NCI-H446 treated with DMSO at 0.1 percent for 48 hours (cell line): ENCODE data around the gene JAG2.

Experiments
- DNase-seq: peaks from one replicate; lab custom pipeline; 2025; lab: John Stamatoyannopoulos, UW

The JAG2 gene

GRCh38 chr14:105168496-105168978 lies at the start of gene JAG2:
Gene JAG2 (minus strand): TSS chr14:105168776. CDS start chr14:105168420, 356 bp downstream.
- peak; percentile 15 for DNase-seq

GRCh38 chr14:105217774-105218173 lies 49.2 kb upstream of the JAG2 start:
- DNase-seq = no peak

- no peak for DNase-seq
Measured at GRCh38 chr14:105216490-105217247, 48.1 kb upstream of the JAG2 start.

DNA sequence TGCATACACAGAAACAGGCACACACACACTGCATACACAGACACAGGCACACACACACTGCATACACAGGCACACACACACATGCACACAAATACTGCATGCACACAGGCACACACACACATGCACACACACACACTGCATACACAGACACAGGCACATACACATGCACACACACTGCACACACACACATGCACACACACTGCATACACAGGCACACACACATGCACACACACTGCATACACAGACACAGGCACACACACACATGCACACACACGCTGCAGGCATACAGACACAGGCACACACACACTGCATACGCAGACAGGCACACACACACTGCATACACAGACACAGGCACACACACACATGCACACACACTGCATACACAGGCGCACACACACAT lies 47.0 kb upstream of the JAG2 start:
- no peak for DNase-seq

- DNase-seq = no peak
Measured at GRCh38 chr14:105214324-105214915, 45.8 kb upstream of the JAG2 start.

- DNase-seq = no peak
Measured at GRCh38 chr14:105213361-105213760, 44.8 kb upstream of the JAG2 start.

DNA sequence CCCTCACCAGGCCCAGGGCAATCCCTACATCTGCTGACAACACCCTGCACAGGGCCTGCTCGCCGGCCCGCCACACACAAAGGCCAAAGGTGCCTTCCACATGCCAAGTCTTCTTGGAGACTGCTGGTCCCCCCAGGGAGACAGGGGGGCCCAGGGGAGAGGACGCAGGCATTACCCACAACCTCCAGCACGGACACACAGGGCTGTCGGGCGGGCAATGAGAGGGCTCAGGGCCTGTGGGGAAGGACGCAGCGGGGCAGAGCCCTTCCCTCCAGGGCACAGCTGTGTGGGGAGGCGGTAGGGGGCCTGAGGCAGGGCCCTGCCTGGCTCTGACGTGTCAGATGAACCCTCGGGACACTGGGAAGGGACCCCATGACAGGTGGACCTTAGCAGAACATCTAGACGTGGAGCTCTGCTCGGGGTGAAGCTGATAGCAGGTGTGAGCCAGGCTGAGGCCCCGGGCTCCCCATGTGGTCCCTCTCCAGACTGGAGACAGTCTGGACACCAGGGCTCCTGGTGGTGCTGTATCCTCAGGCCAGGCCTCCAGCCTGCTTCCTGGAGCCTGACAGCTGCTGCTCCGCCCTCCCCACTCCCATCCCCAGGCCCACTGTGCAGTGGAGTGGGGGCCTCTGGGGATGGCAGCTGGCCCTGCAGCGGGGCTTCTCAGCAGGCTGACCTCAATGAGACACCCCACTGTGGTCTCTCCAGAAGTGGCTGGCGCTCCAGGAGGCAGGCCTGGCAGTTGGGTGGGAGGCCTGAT lies 44.1 kb upstream of the JAG2 start:
- no peak for DNase-seq

DNA sequence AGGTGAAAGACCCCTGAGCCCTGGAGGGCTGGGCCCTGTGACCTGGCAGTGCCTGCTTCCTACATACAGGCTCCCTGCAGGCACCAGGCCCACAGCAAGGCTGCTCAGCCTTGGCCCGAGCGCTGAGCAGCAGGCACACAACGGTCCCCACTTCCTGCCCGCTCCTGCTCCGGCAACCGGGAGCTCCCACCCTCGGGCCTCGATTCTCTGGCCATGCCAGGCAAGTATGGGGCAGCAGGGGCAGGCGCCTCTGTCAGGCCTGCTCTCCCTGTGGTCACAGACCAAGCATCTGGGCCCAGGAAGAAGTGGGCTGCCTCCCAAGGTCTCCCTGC lies 43.1 kb upstream of the JAG2 start:
- no peak for DNase-seq

DNA sequence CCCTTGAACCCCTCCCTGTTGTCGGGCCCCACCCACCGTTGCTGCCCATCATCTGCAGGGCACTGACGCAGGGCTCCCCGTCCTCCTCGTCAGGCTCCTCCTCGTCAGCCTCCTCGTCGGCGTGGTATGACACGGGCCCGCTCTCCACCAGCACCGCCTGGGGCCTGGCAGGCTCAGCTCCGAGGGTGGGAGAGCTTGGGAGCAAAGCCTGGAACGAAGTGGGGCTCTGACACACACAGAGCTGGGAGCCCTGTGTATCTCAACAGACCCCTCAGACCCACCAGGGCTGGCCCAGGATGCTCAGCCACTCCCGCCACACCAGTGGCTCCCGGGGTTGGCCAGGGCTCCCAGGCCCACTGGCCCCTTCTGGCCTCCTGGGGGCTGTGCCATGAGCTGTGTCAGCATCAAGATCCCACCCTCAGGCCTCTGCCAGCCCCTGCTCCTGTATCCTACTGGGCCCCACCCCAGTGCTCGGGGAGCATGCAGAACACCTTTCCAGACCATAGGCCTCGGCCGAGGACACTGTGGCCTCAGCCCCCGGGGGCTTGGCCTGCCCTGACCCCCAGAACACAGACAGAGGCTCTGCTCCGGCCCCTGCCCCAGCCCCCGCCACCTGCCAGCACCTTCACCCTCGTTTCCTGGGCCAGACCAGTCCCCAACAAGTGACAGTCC lies 42.6 kb upstream of the JAG2 start:
- DNase-seq = no peak

DNA sequence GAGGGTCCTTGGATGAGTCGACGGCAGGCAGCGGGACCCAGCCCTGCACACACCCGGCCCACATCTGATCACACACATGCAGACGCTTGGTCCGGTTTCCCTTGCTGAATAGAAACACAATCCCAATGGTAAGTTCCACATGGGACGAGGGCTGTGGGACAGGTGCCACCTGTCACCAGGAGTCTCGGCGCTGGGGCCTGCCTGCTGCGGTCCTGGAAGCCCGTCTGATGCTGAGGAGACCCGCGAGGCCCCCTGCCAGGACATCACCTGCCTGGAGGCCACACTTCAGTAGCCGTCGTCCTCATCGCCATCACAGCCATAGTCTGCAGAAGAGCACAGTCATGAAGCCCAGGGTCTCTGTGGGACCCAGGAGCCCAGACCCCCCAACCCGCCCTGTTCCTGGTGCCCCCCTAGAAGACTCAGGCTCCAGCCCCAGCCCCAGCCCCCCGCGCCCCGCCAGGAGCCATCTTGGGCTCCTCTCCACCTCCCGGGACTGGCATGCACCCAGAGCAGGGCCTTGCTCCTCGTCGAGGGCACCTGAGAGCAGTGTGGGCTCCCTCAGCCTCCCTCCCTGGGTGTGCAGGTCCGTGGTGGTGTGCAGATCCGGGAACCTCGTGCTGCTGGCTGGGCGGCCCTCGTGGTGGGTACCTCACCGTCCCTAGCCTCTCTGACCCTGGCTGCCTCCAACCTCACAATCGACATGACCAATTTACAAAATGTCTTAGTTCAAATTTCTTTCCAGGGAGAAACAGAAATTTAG lies 41.9 kb upstream of the JAG2 start:
- no peak for DNase-seq

DNA sequence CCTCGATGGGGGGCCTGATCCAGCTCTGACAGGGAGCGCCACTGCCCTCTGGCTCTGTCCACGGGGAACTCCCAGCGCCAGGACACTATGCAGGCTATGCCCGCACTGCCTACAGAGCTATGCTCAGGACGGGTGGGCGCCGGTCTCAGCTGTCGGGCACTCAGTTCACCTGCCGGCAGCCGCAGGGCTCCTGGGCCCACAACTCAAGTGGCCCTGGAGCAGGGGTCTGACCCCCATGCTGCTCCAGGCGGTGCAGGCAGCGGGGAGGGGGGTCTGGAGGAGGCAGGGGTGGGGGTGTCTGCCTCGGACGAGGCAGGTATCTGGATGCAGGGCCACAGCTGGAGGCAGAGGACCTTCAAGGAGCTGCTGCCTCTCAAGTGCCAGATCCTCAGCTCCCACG lies 41.1 kb upstream of the JAG2 start:
- DNase-seq = no peak

DNA sequence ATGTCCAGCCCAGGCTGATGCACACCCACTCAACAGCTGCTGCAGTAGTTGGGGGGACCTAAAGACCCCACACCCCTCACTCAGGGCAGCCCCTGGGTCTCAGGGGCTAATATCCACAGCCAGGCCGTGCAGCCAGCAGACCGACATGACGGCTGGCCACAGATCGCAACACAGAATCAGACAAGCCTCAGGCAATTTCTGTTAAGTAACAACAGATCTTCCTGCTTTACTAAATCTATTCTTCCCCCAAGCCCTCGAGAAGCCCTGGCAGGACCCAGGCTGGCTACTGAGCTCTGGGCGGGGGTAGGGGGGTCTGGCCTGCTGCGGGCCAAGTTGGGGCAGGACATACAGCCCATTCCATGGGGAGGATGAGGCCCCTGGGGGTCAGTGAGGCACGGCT lies 40.5 kb upstream of the JAG2 start:
- DNase-seq = no peak

DNA sequence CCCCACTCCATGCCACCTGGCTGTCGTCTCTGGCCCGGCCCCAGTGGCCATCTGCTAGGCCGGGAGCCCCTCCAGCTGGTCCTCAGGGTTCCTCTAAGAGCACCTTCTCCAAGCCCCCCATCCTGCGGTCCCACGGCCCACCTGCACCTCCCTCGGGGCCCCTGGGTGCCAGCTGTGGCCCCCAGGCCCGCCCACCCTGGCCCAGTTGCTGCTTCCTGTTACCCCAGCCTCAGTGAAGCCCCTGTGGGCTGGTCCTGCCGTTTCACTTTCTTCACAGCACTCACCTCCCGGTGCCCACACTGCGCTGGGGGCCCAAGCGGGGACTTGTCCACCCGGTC lies 40.1 kb upstream of the JAG2 start:
- DNase-seq = no peak

DNA sequence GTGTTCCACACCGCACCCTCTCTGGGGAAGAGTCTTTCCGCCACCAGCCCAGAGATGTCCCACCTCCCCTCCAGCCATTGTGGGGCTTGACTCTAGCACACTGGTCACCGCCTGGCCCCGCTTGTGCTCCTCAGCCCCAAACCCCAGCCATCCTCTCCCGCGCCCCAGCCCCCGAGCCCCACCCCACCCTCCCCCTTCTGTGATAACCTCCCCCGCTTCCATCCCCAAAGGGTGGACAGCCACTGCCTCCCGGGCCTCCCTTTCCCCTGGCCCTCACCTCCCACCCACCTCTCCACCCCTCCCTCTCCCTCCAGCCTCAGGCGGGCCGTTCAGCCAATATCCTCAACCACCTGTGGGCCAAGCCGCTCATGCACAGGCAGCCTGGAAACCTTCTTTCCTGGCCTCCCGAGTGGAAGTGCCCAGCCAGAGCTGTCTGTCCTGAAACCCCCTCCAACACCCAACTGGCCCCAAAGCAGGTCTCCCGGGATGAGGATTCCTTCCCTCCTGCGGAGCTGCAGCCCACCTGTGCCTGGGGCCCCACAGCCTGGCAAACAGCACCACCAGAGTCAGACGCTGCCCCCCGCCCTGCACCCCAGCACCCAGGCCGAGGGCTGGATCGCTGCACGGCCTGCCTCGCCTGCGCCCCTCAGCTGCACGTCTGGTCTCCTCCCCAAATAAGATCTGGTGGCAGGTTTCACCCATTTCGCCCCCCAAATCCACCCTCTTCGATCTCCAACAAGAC lies 39.6 kb upstream of the JAG2 start:
- DNase-seq = no peak

GRCh38 chr14:105207460-105207901 lies 38.9 kb upstream of the JAG2 start:
- DNase-seq = no peak

GRCh38 chr14:105206873-105207272 lies 38.3 kb upstream of the JAG2 start:
- DNase-seq = no peak

- DNase-seq = no peak
Measured at GRCh38 chr14:105205673-105206208, 37.2 kb upstream of the JAG2 start.

DNA sequence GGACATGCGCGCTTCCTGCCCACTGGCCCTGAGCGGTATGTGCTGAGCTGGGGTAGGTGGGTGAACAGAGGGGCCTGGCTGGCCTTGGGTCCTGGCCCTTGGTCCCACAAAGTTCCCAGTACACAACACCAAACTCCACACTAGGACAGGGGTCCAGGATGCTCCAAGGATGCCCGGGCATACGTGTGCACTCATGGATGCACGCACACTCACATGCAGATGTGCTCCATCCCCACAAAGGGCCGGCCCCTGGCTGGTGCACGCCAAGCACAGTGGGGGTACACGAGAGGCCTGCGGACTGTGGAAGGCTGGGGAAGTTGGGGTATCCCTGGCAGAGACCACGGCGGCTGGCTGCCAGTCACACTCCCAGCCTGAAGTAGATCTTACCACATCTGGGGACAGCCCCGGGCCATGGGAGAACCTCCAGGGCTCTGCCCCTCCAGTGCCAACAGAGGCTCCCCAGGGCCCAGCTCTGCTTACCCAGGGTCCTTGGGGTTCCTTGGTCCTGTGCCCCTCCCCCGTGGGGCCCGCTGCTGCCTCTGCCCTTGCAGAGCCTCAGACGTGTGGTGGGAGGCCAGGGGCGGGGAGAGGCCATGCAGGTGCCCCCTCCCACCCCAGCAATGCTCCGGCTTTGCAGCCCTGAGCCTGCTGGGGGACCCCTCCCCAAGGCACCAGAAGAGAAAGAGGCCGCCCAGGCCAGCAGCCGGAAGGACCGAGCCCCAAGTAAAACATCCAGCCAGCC lies 36.5 kb upstream of the JAG2 start:
- DNase-seq = no peak

DNA sequence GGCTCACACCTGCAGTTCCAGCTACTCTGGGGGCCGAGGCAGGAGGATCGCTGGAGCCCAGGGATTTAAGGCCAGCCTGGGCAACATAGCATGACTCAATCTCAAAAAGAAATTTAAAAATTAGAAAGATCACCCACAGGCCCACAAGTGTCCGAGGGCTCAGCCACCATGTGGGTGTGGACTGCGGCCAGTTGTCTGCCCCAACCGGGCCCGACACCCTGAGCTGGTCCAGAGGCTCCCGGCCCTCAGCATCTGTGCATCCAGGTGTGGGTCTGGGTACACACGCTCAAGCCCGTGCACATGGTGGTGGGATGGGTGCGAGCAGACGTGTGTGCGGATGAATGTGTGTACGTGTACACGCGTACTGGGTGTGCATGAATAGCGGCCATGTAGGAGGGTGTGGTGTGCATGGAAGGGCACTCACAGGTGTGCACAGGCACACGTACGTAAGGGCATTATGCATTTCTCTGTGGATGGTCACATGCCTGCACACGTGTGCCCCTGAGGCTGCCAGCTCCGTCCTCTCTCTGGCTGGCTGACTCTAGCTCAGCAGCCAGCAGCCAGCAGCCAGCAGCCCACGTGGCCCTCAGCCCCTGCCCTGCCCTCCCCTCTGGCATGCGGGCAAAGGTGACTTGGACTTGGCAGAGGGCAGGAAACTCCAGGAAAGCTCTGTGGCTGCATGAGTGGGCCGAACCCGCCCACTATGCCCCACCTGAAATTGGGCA lies 35.8 kb upstream of the JAG2 start:
- DNase-seq = no peak
